ENCODE results near the gene SLC28A1.
"Not testable (repeated sequence)": the region's sequence is repeated elsewhere in the genome, so short reads cannot be mapped to it uniquely, and the experiment has no call there.

SLC28A1 gene

GRCh38 chr15:84976746-84977345, 92.4 kb downstream of the SLC28A1 start:
- no peak for DNase-seq

DNA sequence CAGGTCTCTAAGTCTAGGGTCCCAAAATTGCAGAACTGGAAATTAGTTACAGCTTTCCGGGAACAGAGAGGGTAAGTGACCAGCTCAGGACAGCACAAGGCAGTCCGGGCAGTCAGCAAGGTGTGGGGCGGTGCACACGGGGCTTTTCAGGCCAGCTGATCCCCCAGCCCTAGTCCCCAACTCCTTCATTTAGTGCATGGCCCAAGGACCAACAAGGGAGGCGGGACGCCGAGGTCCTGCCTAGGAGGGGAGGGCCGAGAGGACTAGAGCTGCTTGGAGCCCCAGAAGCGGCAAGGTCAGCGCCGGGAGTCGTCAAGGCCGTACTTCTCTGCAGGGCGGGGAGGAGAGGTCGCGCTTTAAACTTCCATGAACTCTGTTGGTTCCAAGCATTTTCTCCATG, 95.2 kb downstream of the SLC28A1 start:
- DNase-seq = no peak

DNA sequence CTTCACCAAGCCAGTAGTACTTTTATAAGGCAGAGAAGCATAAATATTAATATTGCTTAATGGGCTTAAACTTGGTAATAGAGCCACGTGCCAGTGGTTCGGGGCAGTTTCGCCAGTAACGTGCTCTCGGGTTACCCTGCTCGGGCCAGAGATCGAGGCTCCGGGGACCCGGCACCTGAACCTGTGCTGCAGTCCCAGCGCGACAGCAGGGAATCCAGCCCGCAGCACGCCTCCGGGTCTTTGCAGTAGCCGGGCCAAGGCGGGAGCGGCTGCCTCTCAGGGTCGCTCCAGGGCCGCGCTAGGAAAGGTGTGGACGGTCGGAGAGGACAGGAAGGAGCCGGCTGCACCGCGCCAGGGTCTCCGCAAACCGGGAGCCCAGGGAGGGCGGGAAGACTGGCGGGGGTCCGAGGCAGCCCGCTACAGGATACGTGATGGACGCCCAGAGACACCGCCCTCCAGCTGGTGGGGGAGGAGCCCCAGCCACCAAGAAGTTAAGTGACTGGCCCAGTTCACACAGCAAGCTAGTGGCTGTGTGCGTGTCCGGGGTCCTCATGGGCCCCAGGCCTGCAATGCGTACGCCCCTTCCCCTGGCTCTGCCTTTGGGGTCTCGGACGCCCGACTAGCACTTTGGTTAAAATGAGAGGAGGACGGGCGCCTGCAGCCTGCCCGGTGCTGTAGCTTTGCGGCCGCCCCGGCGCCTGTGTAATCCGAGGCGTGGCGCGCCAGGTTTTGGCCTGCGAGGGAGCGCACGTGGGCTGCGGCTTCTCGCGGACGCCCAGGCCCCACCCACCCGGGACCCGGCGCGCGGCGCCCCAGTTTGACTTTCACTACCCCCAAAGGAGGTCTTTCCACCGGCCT, 96.0 kb downstream of the SLC28A1 start:
- peak; percentile 78 to 83 for DNase-seq

- DNase-seq = peak; percentile 95 to 96
These were observed 96.7 kb downstream of the SLC28A1 start for GRCh38 chr15:84981054-84981710.

- peak in 1 of 2 experiments; percentile 42 for DNase-seq
These were observed 97.3 kb downstream of the SLC28A1 start, which contains the start of gene PDE8A for GRCh38 chr15:84981711-84982300. Gene PDE8A (plus strand): TSS chr15:84981856. CDS start chr15:84982163, 307 bp downstream.

DNA sequence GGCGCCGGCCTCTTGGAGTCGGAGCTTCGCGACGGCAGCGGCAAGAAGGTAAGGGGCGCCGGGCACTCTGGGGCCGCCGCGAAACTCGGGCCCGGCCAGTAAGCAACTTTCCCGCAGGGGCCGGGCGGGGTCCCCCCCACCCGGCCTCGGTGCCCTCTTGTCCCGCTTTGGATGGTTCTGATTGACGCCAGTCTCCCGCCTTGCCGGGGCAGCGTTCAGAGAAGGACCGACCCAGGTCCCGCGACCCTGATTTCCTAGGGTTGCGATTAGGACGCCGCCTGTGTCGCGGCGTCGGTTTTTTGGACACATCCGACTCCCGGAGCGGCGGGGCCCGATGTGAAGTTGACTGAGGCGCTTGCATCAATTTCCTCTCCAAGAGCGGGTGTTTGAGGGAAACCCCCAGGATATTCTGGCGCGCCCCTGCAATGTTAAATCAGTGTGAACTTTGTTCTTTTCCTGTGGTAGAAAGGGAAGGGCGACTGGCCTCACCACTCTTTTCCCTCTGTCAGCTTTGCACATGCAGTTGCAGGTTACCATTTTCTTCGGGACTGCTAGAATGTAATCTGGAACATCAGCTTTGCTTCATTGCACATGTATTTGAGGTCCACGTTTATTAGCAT, 97.9 kb downstream of the SLC28A1 start:
- peak; percentile 31 to 40 for DNase-seq

GRCh38 chr15:84983294-84983693, 98.8 kb downstream of the SLC28A1 start:
- no peak for DNase-seq

- no peak for DNase-seq
These were observed 99.2 kb downstream of the SLC28A1 start for GRCh38 chr15:84983711-84984110.

DNA sequence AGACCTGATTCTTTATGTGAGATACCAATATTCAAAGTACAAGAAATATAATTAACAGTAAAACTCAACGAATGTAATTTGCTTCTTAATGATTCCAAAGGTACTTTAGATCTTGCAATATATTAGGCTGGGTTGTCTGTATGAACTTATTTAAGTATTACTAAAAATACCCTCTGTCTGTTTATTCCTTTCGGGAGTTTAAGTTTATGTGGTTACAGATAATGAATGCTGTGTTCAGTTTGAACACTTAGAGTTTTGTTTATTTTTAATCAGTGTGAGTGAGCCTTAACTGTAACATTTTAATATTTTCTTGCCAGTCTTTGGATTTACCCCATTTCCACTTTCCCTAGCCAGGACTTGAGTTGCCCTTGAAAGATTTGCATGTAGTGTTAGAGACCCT, 100.7 kb downstream of the SLC28A1 start:
- no peak for DNase-seq

- DNase-seq = not testable (repeated sequence)
These were observed 102.9 kb downstream of the SLC28A1 start for GRCh38 chr15:84987351-84987750.

- DNase-seq = no peak
These were observed 103.6 kb downstream of the SLC28A1 start for GRCh38 chr15:84987949-84988624.

DNA sequence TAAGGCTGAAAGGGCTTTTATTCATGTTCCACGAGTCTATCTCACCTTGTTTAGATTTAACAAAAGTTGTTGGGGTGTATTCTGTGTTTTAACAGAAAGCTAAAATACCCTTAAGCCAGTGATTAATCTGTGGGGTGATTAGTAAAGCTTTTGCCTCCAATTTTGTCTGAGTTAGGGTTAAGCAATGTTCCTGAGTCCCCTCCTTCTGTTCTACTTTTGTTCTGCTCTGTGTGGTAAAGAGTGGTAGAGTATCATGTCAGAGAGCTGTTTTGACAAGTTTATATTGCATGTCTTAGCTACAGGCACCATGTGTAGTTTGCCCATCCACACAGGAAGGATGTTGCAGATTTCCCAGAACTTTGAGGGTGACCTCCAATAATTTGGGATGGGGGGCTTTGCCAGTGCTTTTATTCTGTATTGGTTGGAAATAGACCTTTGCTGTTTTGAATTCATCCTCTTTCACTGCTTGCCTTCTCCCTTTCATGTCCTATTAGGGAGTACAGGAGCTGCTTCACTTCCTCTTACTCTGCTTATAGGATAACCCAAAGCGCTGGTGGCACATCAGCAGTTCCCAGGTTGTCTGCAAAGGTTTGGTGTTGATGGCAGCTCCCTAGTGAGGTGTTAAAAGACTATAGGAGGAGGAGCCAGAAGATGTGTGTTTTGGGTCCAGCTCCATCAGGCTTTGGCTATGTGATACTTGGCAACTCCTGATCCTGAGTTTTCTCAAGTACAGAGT, 104.6 kb downstream of the SLC28A1 start:
- DNase-seq = no peak

GRCh38 chr15:84990507-84990906, 106.0 kb downstream of the SLC28A1 start:
- DNase-seq = no peak

DNA sequence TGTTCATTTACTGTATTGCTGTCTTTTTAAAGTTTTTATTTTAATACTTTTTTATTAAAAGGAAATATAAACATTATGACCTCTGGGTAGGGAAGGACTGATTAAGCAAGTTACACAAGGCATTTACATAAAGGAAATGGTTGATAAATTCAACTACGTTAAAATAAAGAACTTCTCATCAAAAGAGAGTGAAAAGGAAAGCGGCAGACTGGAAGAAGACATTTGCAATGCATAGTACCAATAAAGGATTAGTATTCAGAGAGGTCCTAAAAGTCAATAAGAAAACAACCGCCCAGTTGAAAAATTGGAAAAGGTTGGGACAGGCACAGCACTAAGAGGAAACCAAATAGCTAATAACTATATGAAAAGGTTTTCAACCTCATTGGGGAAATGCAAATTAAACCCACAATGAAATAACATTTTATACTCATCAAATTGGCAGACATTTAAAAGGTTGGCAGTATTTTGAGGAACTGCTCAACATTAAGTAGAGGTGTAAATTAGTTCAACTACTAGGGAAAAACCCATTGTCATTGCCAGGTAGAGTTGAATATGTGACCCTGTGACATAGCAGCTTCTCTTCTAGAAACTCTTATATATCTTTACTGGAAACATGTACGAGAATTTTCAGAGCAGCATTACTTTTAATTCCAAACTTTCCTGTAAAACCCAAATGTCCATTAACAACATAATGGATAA, 106.7 kb downstream of the SLC28A1 start:
- DNase-seq = no peak

DNA sequence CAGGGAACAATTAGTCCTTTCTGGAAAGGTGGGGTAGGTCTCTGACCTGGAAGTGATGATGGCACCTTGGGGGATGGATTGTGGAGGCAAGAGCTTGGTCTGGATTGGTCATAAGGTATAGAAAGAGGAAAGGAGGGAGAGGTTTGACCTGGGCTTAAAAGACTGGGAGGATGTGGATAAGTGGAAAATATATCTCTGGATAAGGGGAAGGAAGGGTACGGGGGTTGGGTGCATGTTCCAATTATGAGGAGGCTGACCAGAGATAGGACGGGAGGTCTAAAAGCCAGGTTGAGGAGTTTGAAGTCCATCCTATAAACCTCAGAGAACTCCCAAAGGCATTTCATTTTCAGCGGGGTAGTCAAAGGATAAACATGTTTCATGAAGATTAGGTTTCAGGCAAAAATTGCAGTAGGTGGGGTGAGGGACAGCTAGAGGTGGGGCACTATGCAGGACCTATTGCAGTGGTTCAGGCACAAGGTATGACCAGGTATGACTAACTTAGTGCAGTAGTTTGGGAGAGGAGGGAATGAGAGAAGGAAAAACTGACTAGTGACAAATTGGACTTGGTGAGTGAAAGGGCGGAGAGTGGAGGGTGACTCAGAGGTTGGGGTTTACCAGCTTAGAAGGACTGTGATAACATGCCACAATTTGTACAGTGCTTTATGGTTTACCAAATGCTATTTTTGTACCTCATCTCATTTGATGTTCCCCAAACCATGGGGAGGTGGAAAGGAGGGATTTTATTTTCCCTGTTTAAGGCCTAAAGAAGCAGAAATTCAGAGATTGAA, 107.9 kb downstream of the SLC28A1 start:
- DNase-seq = peak; percentile 17 to 68

Data from stimulated activated CD4-positive, alpha-beta T cell treated with anti-CD3 and anti-CD28 coated beads, Interleukin-4, amount 100 ng/mL, for 4 hours (primary cell).